SIG-M5 (cell line): ENCODE measurements around the gene CUBN.

Experiments
- DNase-seq: peaks from one replicate; lab custom pipeline; 2025; lab: John Stamatoyannopoulos, UW

The CUBN gene

GRCh38 chr10:17010363-17011145 lies 119.1 kb downstream of the CUBN start:
- DNase-seq = no peak

GRCh38 chr10:17009212-17009700 lies 120.4 kb downstream of the CUBN start:
- no peak for DNase-seq

GRCh38 chr10:17007418-17007770 lies 122.2 kb downstream of the CUBN start:
- DNase-seq = no peak

- DNase-seq = no peak
Measured at GRCh38 chr10:17006631-17007417, 122.8 kb downstream of the CUBN start.

GRCh38 chr10:17005621-17006566 lies 123.7 kb downstream of the CUBN start:
- DNase-seq = no peak

- DNase-seq = no peak
Measured at GRCh38 chr10:17004801-17005380, 124.7 kb downstream of the CUBN start.

- no peak for DNase-seq
Measured at GRCh38 chr10:17003651-17004286, 125.8 kb downstream of the CUBN start.

- DNase-seq = no peak
Measured at GRCh38 chr10:17003151-17003550, 126.5 kb downstream of the CUBN start.

- no peak for DNase-seq
Measured at GRCh38 chr10:17001961-17002749, 127.5 kb downstream of the CUBN start.

GRCh38 chr10:17001297-17001744 lies 128.3 kb downstream of the CUBN start:
- DNase-seq = no peak

GRCh38 chr10:16999665-17000451 lies 129.8 kb downstream of the CUBN start:
- no peak for DNase-seq

- no peak for DNase-seq
Measured at GRCh38 chr10:16996530-16996964, 133.1 kb downstream of the CUBN start.

GRCh38 chr10:16995867-16996529 lies 133.6 kb downstream of the CUBN start:
- DNase-seq = no peak

GRCh38 chr10:16993186-16993585 lies 136.4 kb downstream of the CUBN start:
- DNase-seq = no peak

- DNase-seq = no peak
Measured at GRCh38 chr10:16992611-16993119, 136.9 kb downstream of the CUBN start.

- DNase-seq = no peak
Measured at GRCh38 chr10:16991011-16991410, 138.6 kb downstream of the CUBN start.

- DNase-seq = no peak
Measured at GRCh38 chr10:16989826-16990293, 139.8 kb downstream of the CUBN start.

GRCh38 chr10:16988900-16989299 lies 140.7 kb downstream of the CUBN start:
- no peak for DNase-seq
